Ishikawa (cell line): ENCODE results near the gene GFI1B.

Experiments
- CREB1 ChIP-seq: IDR thresholded peaks from 2 replicates; pipeline ENCODE4 v1.6.1; 2012; ENCODE audit warnings: low read depth
- EGR1 ChIP-seq: IDR thresholded peaks from 2 replicates; pipeline ENCODE4 v1.6.1; 2012
- EP300 ChIP-seq: IDR thresholded peaks from 2 replicates; pipeline ENCODE4 v1.6.1; 2012; ENCODE audit warnings: borderline replicate concordance
- FOXM1 ChIP-seq: IDR thresholded peaks from 2 replicates; pipeline ENCODE4 v1.6.1; 2012; ENCODE audit warnings: low read depth, borderline replicate concordance
- NFIC ChIP-seq: IDR thresholded peaks from 2 replicates; pipeline ENCODE4 v1.6.1; 2012
- RAD21 ChIP-seq: IDR thresholded peaks from 2 replicates; pipeline ENCODE4 v1.6.1; 2012; ENCODE audit warnings: low read depth
- TAF1 ChIP-seq: IDR thresholded peaks from 2 replicates; pipeline ENCODE4 v1.6.1; 2012; ENCODE audit warnings: low read depth, mild to moderate bottlenecking
- TCF12 ChIP-seq: IDR thresholded peaks from 2 replicates; pipeline ENCODE4 v1.6.1; 2012; ENCODE audit warnings: low read depth
- ZBTB7A ChIP-seq: IDR thresholded peaks from 2 replicates; pipeline ENCODE4 v1.6.1; 2012; ENCODE audit warnings: low read depth
- TF ChIP-seq, protein P1 (sequence below): IDR thresholded peaks from 2 replicates; pipeline ENCODE4 v1.6.1; 2012; ENCODE audit warnings: low read depth, mild to moderate bottlenecking
- TF ChIP-seq, protein P2 (sequence below): IDR thresholded peaks from 2 replicates; pipeline ENCODE4 v1.6.1; 2012
- TF ChIP-seq, protein P3 (sequence below): IDR thresholded peaks from 2 replicates; pipeline ENCODE4 v1.6.1; 2012

DNA sequence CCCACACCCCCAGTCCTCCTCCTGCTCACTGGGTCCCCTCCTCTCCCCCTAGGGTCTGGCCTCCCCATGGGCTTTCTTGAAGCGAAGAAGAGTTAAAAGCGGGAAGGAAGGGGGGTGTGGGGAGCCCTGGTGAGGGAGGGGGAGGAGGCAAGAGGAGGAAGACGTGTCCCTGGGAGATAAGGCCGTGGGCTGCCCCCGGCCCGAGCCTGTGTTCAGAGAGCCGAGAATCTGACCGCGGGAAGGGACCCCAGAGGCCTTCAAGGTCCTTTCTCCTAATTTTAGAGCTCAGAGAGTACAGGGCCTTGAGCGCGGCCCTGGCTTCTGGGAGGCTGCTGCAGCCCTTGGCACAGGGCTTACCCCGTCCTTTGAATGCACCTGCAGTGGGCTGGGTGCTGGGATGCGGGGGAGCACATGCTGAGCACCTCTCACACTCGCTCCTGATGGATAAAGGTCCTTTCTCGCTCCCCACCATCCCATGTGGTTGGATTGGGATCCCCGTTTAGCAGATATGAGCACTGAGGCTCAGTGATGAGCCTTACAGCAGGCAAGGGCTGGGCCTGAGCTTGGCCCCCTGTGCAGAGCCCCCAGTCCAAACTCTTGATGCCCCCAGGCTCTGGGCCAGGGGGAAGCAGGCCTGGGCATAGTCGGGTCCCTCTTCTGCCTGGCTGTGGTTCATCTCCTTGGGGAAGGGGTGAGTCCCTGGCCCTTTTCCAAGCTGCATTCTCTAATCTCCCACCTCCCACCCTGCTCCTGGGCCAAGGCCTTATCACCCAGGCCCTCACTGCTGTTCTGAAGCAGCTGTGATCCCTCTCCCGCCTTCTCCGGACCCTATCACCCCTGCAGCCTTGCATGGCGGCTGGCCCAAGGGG, 5.9 kb downstream of the GFI1B start:
- TF ChIP-seq, protein P1, sequence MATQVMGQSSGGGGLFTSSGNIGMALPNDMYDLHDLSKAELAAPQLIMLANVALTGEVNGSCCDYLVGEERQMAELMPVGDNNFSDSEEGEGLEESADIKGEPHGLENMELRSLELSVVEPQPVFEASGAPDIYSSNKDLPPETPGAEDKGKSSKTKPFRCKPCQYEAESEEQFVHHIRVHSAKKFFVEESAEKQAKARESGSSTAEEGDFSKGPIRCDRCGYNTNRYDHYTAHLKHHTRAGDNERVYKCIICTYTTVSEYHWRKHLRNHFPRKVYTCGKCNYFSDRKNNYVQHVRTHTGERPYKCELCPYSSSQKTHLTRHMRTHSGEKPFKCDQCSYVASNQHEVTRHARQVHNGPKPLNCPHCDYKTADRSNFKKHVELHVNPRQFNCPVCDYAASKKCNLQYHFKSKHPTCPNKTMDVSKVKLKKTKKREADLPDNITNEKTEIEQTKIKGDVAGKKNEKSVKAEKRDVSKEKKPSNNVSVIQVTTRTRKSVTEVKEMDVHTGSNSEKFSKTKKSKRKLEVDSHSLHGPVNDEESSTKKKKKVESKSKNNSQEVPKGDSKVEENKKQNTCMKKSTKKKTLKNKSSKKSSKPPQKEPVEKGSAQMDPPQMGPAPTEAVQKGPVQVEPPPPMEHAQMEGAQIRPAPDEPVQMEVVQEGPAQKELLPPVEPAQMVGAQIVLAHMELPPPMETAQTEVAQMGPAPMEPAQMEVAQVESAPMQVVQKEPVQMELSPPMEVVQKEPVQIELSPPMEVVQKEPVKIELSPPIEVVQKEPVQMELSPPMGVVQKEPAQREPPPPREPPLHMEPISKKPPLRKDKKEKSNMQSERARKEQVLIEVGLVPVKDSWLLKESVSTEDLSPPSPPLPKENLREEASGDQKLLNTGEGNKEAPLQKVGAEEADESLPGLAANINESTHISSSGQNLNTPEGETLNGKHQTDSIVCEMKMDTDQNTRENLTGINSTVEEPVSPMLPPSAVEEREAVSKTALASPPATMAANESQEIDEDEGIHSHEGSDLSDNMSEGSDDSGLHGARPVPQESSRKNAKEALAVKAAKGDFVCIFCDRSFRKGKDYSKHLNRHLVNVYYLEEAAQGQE = no peak
- TF ChIP-seq, protein P2, sequence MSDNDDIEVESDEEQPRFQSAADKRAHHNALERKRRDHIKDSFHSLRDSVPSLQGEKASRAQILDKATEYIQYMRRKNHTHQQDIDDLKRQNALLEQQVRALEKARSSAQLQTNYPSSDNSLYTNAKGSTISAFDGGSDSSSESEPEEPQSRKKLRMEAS = no peak
- TF ChIP-seq TCF12 = no peak
- TF ChIP-seq CREB1 = no peak
- no peak for TF ChIP-seq EP300
- no peak for TF ChIP-seq NFIC
- no peak for TF ChIP-seq ZBTB7A
- no peak for TF ChIP-seq FOXM1
- no peak for TF ChIP-seq EGR1
- TF ChIP-seq TAF1 = no peak
- TF ChIP-seq, protein P3, sequence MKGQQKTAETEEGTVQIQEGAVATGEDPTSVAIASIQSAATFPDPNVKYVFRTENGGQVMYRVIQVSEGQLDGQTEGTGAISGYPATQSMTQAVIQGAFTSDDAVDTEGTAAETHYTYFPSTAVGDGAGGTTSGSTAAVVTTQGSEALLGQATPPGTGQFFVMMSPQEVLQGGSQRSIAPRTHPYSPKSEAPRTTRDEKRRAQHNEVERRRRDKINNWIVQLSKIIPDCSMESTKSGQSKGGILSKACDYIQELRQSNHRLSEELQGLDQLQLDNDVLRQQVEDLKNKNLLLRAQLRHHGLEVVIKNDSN = no peak
- no peak for TF ChIP-seq RAD21
